ENCODE measurements around the gene ZNF684. TPM values are rescaled to one million over a fixed set of nuclear protein-coding genes. Genes with fewer than 3 reads are reported as not detected.

Gene ZNF684
- 4.1 and 4.7 TPM in 2 replicates for total RNA-seq

GRCh38 chr1:40531381-40532061 is at the start of gene ZNF684:
Gene ZNF684 (plus strand): TSS chr1:40531637. CDS start chr1:40533167, 1,530 bp downstream.

DNA sequence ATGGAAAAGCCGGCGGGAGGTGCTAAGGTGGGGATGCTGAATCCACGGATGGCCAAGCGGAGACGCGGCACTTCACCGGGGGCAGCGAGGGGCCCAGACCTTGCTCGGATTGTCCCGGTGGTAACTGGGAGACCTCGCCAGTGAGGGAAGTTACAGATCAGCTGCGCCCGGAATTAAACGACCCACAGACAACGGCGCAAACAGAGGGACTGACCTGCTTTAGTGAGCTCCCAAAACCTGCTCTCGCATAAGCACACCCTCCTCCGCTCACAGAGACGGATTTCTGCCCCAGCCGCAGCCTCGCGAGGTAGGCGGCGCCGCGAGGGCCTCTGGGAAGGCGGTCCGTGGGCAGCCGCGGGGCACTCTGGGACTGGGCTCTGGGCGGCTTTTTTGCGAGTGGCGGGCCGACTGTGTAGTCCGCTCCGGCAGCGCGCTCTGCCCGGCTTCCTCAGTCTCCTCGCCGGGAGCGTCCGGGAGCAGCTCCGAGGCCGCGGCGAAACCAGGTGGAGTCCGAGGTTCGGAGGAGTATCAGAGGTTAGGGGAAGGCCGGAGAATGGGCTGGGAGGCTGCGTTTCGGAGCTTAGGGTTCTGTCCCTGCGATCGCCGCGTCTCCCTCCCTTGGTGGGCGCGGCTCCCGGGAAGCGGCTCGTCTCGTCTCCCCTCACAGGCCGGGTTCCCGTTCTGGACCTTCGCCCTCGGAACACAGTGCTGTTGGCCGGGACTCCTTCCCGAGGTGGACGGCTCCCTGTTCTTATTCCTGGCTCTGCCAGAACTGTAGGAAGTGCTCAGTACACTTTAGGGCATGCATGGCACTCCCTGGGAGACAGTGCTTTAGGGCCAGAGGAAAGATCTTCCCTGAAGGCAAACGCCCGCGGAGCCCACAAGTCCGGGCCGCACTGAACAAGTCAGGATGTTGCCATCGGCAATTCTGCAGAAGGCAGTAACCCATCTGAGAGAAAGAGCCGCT is 22.8 kb upstream of the ZNF684 start, which contains the start of gene EXO5:
Gene EXO5 (plus strand): TSS at position 393 of the 967 bp plus-strand sequence. CDS start 5,778 bp downstream, outside the sequence.

Other genes with a start within 250 kb of the ZNF684 start
- 2.5 and 4.3 TPM in 2 replicates for gene COL9A2, start 214.4 kb upstream of the ZNF684 start, total RNA-seq
- 10.6 and 17.5 TPM in 2 replicates for gene SMAP2, start 157.9 kb upstream of the ZNF684 start, total RNA-seq
- gene ZFP69B, start 81.2 kb upstream of the ZNF684 start, total RNA-seq: 1.6 and 2.0 TPM in 2 replicates
- 2.1 and 2.5 TPM in 2 replicates for gene ZFP69, start 54.3 kb upstream of the ZNF684 start, total RNA-seq
- 8.0 and 8.7 TPM in 2 replicates for gene EXO5, start 22.9 kb upstream of the ZNF684 start, total RNA-seq
- 0.16 and 0.17 TPM in 2 replicates for gene RIMS3, start 134.0 kb downstream of the ZNF684 start, total RNA-seq
- 19.4 and 31.5 TPM in 2 replicates for gene NFYC, start 160.1 kb downstream of the ZNF684 start, total RNA-seq

All from bronchial smooth muscle cell (primary cell).